GM19351 (cell line): ENCODE data around the gene ARL8B.

ENCODE experiments used
- ATAC-seq: cut with Tn5 transposase; IDR thresholded peaks from one replicate; pipeline ENCODE4 v1.9.1; 2021; ENCODE audit warnings: mild to moderate bottlenecking, moderate library complexity; ENCODE audit not compliant: unreplicated experiment

The ARL8B gene

GRCh38 chr3:5202222-5202621 lies 80.1 kb downstream of the ARL8B start:
- no peak for ATAC-seq

- peak; percentile 99 for ATAC-seq
These were observed 83.3 kb downstream of the ARL8B start for GRCh38 chr3:5205165-5205941.

DNA sequence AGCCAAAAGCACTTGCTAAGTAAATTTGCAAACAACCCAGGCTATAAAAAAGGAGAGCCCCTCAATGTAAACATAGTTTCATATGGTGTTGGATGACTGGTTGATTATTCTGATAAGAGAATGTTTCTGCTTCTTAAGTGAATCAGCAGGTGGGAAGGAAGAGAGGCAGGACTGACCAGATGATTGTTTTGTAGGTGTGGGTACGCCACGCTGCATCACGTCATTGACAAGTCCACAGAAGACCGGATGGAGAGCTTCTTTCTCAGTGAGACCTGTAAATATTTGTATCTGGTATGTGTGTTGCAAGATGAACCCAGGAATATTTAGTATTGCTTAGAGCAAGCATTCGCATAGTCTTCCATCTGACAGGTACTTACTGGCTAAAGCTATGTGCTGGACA lies 88.8 kb downstream of the ARL8B start:
- no peak for ATAC-seq

- ATAC-seq: no peak
These were observed 90.8 kb downstream of the ARL8B start for GRCh38 chr3:5212628-5213573.

- no peak for ATAC-seq
These were observed 91.5 kb downstream of the ARL8B start for GRCh38 chr3:5213574-5213966.

DNA sequence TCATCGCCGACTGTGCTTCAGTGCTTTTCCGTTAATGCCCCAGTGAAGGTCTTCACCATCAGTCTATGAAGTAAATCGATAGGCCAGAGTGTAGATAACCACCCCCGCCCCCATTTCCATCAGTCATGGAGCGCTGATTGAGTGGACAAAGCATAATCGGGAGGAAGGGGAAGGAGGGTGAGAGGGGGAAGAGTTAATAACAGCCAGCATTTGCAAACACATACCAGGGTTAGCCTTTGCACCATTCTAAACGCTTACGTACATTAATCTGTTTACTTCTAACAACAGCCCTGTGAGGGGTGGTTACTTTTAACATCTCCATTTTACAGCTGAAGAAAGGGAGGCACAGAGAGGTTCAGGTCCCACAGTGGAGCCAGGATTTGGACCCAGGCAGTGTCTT lies 92.3 kb downstream of the ARL8B start:
- ATAC-seq: no peak

DNA sequence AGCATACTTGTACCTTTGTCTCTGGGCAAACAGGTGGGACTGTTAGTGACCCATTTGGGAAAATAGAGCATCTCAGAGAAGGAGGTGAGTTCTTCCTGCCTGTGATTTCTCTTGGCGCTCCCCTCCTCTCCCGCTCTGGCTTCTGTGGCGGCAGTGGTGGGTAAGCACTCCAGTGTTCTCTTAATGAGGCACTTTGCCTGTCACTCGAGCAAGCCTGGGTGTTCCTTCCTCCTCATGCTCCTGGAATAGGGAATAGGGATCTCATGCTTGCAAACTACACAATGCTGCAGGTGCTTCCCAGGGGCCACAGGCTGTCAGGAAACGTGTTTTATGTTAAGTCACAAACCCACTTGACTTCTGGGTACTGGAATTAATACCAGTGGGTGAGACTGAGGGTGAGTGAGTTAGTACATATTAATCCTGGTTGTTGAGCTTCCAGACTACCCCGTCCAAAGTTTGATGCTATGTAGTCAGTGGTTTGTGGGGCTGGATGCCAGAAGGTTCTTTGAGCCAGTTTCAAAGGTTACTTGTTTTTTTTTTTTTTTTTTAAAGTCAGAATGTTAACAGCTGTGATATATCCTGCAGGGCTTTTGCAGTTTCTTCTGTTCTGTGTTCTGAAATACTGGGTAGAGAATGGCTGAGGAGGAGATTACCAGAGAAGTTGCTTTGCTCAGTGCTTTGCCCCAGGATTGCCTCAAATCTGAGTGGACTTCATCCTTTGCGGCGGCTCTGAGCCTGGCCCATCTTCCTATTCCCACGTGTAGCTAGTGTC lies 95.9 kb downstream of the ARL8B start:
- ATAC-seq: no peak

DNA sequence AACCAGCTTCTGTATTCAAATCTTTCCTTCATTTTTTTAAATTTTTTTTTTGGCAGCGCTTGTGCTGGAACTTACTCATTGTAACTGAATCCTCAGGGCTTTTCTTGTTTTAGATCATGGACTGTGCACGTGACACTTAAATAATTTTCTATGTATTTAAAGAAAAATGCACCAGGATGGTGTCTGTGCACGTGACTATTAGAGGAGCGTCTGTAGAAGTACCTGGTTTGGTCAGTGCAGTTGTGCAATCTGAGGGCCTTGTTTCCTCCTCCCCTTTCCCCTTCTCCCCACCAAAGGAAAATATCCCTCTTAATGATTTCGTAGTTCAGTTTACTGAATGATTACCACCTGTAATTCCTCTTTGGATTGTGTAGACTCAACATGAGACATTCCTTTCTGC lies 96.7 kb downstream of the ARL8B start:
- no peak for ATAC-seq

DNA sequence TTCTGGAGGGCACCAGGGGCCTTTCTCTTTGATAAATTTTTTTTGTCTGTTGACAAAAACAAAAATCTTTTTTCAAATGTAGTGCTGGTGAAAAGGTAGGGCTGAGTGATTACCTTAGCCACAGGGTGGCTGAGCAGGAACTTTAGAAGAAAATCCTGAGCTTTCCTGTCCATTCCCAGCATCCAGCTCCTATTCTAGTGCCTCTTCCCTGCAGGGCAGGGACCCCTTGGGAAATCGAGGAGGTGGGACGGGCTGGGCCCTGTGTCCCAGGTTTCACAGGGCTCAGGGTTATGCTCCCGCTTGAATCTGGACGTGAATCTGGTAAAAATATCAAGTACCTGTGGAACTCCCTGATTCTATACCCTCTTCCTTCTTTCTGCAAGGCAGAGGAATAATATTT lies 97.1 kb downstream of the ARL8B start:
- no peak for ATAC-seq

GRCh38 chr3:5220193-5220592 lies 98.1 kb downstream of the ARL8B start:
- ATAC-seq: no peak

DNA sequence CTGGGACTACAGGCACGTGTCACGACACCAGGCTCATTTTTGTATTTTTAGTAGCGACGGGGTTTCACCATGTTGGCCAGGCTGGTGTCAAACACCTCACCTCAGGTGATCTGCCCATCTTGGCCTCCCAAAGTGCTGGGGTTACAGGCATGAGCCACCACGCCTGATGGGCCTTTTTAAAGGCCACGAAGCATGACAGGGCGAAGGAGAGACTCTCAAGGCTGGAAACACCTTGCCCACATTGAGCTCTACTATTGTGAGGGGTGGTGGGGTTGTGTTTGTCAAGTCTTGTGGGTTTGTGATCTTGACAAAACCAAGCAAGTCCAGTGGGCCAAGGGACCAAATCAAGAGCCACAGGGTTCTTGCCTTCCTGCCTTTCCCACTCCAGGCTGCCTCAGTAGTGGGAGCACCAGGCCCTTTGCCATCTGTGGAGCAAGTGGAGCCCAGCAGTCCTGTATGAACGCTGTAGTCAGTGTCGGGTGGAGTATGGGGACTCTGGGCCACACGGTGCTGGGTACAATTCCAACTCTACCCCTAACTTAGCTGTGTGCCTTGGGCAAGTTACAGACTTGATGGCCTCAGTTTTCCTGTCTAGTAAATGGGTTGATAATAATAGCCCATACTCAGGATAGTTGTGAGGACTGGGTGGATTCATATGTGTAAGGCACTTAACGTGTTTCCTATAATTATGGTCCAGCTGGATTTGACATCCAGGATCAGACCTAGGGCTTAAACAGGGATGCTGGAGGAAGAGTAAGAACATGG lies 98.8 kb downstream of the ARL8B start:
- no peak for ATAC-seq

DNA sequence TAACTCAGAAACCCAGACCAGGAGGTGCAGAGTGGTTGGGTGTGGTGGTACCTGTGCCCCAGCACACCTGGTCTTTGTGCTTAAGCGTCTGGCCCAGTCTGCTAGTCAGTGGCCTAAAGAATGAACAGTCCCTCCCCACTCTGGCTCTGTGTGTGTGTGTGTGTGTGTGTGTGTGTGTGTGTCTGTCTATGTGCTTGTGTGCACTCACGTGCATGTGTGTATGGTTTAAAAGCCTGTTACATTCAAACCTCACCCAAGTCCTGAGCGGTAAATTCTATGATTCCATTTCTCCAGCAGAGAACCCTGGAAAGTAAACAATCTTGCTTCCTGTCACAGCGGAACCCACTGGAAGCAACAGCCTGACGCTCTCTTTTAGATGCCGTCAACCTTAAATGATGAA lies 99.6 kb downstream of the ARL8B start:
- no peak for ATAC-seq

- ATAC-seq: no peak
These were observed 100.4 kb downstream of the ARL8B start for GRCh38 chr3:5222283-5223005.

- ATAC-seq: peak; percentile 68
These were observed 104.7 kb downstream of the ARL8B start for GRCh38 chr3:5226783-5227182.

GRCh38 chr3:5227812-5228211 lies 105.7 kb downstream of the ARL8B start:
- no peak for ATAC-seq

- no peak for ATAC-seq
These were observed 107.3 kb downstream of the ARL8B start for GRCh38 chr3:5229414-5229813.
